Skin of body (tissue), 2 donors: ENCODE data around the gene CDK14. TPM values are rescaled to one million over a fixed set of nuclear protein-coding genes. Genes with fewer than 3 reads are reported as not detected.

Experiments used
- DNase-seq: peaks from one replicate; lab custom pipeline; 2025; lab: John Stamatoyannopoulos, UW
- total RNA-seq: library from RNA; depleted of rRNA; stranded (reverse); fragments of >200 nt; gene quantifications from one replicate; pipeline ENCODE4 v1.2.3, GENCODE V29; 2014

The CDK14 gene
- total RNA-seq, 1 donor from 2014 or later: 51.6 TPM

GRCh38 chr7:90677486-90678404, 81.6 kb downstream of the CDK14 start:
- no peak for DNase-seq

GRCh38 chr7:90678986-90679385, 82.9 kb downstream of the CDK14 start:
- no peak for DNase-seq

GRCh38 chr7:90680484-90680883, 84.4 kb downstream of the CDK14 start:
- no peak for DNase-seq

GRCh38 chr7:90681336-90682022, 85.4 kb downstream of the CDK14 start:
- no peak for DNase-seq

- no peak for DNase-seq
Measured at GRCh38 chr7:90686146-90686545, 90.0 kb downstream of the CDK14 start.

- no peak for DNase-seq
Measured at GRCh38 chr7:90688810-90689209, 92.7 kb downstream of the CDK14 start.

GRCh38 chr7:90689260-90689659, 93.1 kb downstream of the CDK14 start:
- DNase-seq: no peak

GRCh38 chr7:90690159-90690858, 94.2 kb downstream of the CDK14 start:
- DNase-seq: no peak

- no peak for DNase-seq
Measured at GRCh38 chr7:90692396-90692795, 96.3 kb downstream of the CDK14 start.

GRCh38 chr7:90692947-90693346, 96.8 kb downstream of the CDK14 start:
- no peak for DNase-seq

- DNase-seq: no peak
Measured at GRCh38 chr7:90693939-90694338, 97.8 kb downstream of the CDK14 start.

GRCh38 chr7:90698616-90699015, 102.5 kb downstream of the CDK14 start:
- no peak for DNase-seq

GRCh38 chr7:90701021-90701420, 104.9 kb downstream of the CDK14 start:
- no peak for DNase-seq

GRCh38 chr7:90701771-90702170, 105.7 kb downstream of the CDK14 start:
- DNase-seq: no peak

GRCh38 chr7:90705391-90706071, 109.4 kb downstream of the CDK14 start:
- DNase-seq: no peak

- no peak for DNase-seq
Measured at GRCh38 chr7:90706072-90706716, 110.1 kb downstream of the CDK14 start.

GRCh38 chr7:90708841-90709317, 112.8 kb downstream of the CDK14 start:
- no peak for DNase-seq

GRCh38 chr7:90709501-90710465, 113.7 kb downstream of the CDK14 start:
- no peak for DNase-seq

GRCh38 chr7:90710466-90710850, 114.3 kb downstream of the CDK14 start:
- no peak for DNase-seq

- DNase-seq: no peak
Measured at GRCh38 chr7:90713628-90714027, 117.5 kb downstream of the CDK14 start.
